GOT3 (cell line): ENCODE measurements around the gene MAF.

Experiments
- DNase-seq: peaks from one replicate; lab custom pipeline; 2025; ENCODE audit warnings: mixed read lengths; lab: John Stamatoyannopoulos, UW

Gene MAF

GRCh38 chr16:79587897-79588296 lies 12.6 kb downstream of the MAF start:
- DNase-seq: no peak

DNA sequence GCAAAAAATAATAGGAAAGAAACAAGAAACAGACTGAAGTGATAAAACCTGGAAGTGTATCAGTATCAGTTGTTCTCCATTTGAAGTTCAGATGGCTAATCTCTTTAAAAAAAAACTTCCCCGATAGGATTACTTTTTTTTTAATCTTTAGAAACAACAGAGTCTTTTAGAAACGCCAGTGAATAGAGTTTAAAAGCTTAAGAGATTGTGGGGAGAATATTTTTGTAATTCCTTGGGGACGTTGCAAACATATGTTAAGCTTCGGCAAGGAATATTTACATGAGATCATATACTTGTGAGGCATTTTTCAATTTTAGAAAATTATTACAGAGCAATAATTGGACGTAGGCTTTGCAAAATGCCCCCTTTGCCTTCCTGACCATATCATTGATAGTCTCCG lies 13.2 kb downstream of the MAF start:
- no peak for DNase-seq

DNA sequence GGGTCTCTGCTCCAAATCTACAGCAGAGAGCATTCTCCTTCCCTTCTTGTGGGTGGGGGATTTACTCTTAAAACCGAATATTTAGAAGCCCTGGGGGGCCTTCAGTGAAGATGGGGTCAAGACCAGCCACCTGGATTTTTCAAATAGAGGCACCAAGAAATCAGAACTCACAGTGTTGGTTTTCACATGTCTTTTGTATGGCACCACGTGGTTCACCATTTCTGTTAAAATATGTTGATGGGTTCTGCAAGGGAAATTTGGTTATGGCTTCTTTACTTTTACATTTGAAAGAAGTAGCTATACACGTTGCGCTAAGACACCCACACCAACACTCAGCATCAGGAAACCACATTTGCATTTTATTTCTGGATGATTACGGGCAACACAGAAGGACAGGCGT lies 17.7 kb downstream of the MAF start:
- no peak for DNase-seq

DNA sequence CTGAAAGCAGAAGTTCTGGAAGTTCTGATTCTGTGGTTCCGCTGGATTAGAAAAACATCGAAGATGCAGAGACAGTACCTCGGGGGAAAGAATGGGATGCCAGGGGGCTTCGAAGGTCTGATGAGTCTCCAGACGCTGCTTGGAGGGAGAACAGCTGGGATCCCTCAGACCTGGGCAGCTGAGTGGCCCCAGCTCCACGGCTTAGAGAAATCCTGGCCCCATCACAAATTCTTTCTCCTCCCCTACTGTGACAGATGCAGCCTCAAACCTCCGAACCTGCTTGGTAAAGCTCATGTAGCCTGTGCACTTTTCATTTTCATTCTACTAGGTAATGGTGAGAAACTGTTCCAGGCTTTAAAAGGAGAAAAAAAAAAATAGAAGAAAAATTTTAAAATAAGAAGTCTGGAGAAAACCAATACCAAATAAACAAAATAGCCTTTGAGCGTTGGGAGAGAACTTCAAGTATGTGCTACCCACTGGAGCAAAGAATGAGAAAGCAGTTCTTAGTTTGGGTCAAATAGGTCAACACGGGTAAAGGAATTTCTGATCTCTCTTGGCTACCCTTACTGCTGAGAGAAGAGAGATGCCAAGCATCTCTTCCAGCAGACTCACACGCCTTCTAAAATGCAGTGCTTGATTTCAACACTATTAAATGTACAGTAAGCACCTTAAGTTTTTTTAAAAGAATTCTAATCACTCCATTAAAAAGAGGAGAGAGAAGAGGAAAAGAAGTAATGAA lies 19.9 kb downstream of the MAF start:
- DNase-seq: no peak

DNA sequence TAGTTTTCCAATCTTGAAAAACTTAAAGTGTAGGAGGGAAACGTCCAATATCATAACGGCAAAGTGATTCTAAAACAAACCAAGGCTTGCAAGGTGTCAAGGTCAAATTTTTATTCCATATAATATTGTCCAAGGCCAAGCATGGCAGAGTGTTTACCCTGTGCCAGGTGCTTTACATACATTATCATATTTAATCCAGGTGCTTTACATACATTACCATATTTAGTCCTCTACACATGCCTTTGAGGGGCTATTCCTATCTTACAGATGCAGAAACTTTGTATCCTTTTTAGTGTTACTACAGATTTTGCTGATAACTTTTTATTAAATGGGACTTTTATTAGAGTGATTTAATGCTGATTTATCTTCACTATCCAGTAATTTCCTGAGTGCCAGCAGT lies 23.9 kb downstream of the MAF start:
- DNase-seq: no peak

DNA sequence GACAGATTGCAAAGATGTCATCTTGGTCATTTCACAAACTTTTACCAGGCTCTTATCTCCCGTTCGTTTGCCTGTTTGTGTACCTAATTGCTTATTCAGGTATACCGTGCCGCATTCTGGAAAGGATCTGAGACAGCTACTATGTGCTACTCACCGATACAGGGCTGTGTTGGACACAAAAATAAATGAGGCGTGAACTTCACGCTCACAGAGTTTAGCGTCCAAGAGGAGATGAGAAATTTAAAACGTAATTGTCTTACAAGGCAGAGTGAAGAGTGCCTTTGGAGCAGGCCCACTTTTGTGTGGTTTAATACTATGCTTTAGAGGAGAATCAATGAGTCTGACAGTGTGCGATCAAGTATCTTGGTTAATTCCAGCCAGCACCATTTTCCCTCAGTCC lies 26.7 kb downstream of the MAF start:
- DNase-seq: no peak

GRCh38 chr16:79573071-79573470 lies 27.5 kb downstream of the MAF start:
- DNase-seq: no peak

DNA sequence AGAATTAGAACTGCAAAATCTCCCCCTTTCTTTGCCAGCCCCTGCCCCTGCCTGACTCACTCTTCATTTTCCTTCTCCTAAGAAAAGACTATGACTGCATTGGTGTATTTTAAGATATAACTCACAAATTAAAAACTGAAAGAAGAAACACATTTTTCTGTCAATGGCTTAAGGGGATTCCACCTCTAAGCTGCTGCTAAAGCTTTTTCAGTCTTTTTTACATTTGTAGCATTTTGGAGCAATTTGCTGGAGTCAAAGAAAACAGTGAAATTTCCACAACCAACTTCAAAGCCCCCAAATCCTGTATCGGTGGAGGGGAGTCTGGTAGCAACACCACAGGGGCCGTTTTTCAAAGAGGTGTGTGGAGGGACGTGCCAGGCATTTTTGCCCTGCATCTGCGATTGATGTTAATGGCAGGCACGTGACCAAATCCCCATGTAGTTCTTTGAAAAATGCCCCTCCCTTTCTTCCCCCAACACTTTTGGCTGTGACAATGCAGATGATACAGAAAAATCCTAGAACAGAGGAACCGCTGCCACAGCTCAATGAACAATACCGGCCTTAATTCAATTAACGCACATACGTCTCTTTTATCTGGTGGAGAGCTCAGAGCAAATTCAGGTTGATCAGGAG lies 28.5 kb downstream of the MAF start:
- no peak for DNase-seq

DNA sequence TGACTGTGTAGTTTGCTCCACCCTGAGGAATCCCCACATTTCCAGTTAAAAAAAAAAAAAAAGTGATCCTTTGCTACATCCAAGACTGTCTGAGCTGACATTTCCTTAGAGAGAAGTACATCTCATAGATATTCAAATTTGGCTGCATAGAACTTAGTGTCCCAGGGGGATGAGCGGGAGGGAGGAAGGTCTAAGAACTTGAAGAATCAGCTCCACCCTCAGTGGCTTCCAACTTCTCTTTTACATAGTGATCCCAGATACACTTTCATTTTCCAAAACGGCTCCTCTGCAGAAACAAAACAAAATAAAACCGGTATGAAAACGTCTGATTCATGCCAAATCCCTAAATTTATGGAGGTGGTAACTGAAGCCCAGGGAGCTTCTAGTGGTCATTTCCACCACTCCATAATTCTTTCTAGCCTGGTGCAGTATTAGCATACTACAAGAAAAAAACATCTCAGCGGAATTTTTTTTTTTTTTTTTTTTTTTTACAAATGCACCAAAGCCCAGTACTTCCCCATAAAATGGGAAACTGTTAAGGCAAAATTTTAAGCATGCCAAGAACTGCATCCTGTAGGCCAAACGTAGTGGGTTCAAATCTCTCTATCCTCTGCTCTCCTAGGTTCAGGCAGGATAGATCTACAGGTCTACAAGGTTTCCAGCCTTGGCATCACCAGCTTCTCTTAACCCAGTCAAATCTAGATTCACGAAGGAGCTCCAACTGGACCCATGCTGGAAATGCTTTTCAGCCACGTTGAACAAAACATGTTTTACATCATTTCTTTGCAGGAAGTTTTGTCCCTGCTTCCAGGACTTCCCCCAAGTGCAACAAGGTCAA lies 29.3 kb downstream of the MAF start:
- no peak for DNase-seq

GRCh38 chr16:79564671-79565107 lies 35.8 kb downstream of the MAF start:
- DNase-seq: no peak

DNA sequence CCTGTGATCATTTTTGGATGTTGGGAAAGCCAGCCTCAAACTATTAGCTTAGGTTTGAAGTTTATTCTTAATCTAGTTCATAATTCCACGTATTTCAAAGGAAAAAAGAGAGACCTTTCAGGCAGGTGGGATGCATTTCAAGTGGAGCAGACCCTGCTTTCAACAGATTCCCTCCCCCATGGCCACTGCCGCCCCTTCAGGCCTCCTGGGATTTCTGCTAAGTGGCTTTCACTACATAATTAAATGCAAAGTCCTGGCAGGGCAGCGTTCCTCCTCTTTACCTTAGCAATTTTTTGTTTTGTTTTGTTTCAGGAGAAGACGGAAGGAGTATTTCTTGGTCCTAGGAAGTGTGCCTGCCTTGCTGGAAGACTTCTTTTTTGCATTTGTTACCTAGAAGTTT lies 36.6 kb downstream of the MAF start:
- no peak for DNase-seq

DNA sequence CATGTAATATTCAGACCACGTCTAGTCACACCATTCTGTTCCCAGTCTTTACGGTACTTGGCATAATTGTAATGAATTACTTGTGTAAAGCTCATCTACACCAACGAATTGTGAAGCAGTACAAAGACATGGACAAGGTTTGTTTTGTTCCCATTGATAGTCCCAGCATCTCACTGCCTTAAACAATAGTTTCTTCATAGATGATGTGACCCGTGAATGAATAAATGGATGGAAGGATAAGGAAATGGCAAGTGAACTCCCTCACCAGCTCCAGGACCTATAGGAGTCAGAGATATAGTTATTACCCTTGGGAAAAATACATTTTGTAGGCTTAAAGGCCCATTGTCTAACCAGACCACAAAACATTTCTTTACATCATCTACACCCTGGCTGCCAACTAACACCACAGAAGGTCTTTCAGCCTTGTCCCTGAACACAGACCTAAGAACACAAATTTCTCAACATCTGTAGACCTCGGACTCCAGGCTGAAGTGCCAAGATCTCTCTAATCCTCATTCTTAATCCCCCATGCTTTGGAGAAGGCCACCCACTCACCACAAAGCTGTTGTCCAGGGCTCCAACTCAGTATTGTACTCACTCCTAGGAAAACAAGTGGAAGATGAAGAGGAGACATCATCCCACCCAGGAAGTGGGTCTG lies 38.2 kb downstream of the MAF start:
- DNase-seq: no peak

DNA sequence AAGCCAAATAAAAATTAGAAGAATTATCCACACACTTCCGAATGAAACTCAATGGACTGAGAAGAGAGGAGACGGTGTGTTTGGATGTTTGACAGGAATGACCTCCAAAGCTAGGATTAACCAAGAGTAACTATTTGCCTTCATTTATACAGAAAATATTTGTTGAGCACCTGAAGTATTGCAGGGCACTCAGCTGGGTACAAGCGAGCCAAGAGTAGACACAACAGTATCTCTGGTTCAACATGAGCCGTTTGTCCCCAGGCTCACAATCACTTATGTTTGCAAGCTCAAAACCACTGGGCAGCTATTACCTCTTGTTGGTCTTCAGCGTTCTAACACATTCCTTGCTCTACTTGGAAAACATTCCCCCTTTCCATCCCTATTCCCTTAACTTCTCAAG lies 38.8 kb downstream of the MAF start:
- no peak for DNase-seq

DNA sequence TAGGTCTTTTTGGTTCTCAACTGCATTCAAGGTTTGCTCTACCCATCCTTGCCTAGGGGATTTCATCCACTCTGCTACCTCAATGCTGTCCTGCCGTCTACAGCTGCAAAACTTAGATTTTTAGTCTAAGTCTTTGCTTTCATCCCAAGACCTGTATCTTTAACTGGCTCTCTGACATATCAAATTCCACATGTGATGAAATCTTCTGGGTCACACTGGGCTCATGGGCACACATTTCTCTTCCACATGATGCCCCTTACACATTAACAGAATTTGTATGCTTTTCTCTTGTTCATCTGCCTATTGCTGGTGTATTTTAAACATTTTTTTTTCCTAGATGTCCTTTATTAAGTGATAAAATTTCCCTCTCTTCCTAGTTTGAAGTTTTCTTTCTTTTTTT lies 39.6 kb downstream of the MAF start:
- DNase-seq: no peak

- no peak for DNase-seq
Measured at GRCh38 chr16:79560318-79560717, 40.2 kb downstream of the MAF start.

GRCh38 chr16:79559532-79559931 lies 41.0 kb downstream of the MAF start:
- DNase-seq: no peak

GRCh38 chr16:79557421-79557820 lies 43.1 kb downstream of the MAF start:
- no peak for DNase-seq

DNA sequence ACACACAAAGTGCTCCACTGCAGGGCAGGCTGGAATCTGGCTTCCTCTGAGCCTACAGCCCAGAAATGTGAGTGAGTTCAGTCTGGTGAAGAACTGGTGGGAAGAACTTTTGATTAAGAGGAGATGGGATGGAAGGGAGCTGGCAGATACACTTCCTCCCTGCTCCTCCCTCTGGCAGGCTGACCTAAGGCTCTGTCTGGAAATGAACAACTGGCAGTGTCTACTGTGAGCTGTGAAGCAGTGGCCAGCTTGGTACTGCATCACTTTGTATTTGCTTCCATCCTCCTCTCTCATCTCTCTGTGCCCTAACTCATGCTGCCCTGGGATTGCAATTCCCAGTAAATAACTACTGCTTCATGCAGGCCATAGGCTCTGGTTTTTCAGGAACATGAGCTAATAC lies 45.6 kb downstream of the MAF start:
- DNase-seq: no peak

DNA sequence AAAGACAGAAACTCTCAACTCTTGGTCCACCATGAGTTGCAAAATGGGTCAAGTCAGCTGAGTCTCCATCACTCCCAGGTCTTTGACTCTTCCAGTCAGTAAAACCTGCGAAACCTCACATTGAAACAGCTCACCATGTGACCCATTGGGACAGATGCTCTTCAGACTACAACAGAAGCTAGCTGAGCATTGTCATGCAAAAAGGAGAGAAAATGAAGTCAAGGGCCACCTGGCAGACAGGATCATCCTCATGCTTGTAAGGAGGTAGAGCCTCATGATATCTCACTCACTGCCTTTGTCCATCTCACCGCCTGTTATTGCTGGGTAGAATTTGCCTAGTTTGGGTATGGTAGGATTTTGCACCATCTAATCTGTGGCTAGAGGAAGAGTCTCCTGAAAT lies 50.2 kb downstream of the MAF start:
- no peak for DNase-seq

GRCh38 chr16:79547085-79547484 lies 53.5 kb downstream of the MAF start:
- DNase-seq: no peak
